Occipital lobe (tissue), 2 donors: ENCODE measurements around the gene FCN3. TPM values are rescaled to one million over a fixed set of nuclear protein-coding genes. Genes with fewer than 3 reads are reported as not detected.
A peak's percentile ranks its signal among the peaks of the same experiment; 100 is the strongest.

Experiments used
- DNase-seq: peaks from one replicate; lab custom pipeline; 2025; lab: John Stamatoyannopoulos, UW
- total RNA-seq: library from RNA; depleted of rRNA; stranded (reverse); fragments of >200 nt; gene quantifications from one replicate; pipeline ENCODE4 v1.2.3, GENCODE V29; 2014

FCN3 gene
- total RNA-seq, 1 donor from 2014 or later: not detected

GRCh38 chr1:27360159-27361043 is 14.2 kb downstream of the FCN3 start:
- DNase-seq: no peak

GRCh38 chr1:27359822-27360158 is 14.8 kb downstream of the FCN3 start:
- DNase-seq: no peak

DNA sequence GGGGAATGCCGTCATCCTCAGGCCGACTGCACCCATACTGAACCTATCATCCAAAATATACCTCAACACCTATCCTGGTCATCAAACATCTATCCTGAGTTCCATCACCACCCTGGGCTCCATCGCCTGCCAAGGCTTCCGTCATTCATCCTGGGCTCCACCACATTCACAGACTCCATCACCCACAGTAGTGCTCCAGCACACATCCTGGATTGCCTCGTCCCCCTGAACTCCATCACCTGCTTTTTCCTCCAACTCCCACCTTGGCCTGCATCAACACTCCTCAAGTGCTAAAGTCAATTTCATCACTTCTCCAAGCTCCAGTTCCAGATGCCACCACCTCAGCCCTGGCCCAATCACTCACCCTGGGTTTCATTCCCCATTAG is 15.7 kb downstream of the FCN3 start:
- DNase-seq: no peak

- no peak for DNase-seq
Observed at GRCh38 chr1:27358038-27358927, 16.3 kb downstream of the FCN3 start.

- DNase-seq: peak; percentile 23
Observed at GRCh38 chr1:27357281-27358037, 17.2 kb downstream of the FCN3 start.

- no peak for DNase-seq
Observed at GRCh38 chr1:27356619-27357280, 17.9 kb downstream of the FCN3 start.

DNA sequence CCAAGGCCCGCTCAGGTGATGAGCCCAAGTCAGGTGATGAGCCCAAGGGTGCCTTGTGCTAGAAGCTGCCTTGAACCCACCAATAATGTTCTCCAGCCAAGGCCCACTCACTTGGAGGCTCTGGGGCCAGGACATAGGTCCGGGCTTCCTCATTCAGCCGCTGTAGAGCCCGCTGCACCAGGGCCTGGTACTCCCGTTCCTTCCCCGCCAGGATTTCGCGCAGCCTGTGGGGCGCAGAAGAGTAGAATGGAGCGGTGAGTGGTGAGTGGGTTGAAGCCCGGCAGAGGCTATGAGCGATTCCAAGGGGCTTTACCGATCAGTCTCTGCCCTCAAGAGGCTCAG is 18.4 kb downstream of the FCN3 start:
- no peak for DNase-seq

GRCh38 chr1:27355683-27356082 is 18.9 kb downstream of the FCN3 start:
- DNase-seq: no peak

DNA sequence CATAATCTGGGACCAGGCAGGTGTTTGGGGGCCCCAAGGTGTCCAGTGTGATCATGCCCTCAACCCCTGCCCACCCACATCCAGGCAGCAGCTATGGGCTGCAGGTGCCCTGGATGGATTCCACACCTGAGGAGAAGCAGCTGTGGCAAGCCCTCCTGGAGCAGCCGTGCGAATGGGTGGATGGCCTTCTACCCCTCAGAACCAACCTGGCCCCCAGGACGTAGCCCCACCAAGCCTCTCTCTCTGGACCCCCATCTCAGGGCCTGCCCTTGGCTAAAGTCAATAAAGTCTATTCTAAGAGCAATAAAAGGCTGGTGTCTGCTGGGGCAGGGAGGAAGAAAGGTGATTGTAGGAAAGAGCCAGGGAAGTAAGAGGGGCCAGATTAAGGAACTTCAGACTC is 21.0 kb downstream of the FCN3 start:
- DNase-seq: no peak

GRCh38 chr1:27353166-27353565 is 21.5 kb downstream of the FCN3 start:
- DNase-seq: no peak

- DNase-seq: no peak
Observed at GRCh38 chr1:27351541-27352107, 23.0 kb downstream of the FCN3 start.

DNA sequence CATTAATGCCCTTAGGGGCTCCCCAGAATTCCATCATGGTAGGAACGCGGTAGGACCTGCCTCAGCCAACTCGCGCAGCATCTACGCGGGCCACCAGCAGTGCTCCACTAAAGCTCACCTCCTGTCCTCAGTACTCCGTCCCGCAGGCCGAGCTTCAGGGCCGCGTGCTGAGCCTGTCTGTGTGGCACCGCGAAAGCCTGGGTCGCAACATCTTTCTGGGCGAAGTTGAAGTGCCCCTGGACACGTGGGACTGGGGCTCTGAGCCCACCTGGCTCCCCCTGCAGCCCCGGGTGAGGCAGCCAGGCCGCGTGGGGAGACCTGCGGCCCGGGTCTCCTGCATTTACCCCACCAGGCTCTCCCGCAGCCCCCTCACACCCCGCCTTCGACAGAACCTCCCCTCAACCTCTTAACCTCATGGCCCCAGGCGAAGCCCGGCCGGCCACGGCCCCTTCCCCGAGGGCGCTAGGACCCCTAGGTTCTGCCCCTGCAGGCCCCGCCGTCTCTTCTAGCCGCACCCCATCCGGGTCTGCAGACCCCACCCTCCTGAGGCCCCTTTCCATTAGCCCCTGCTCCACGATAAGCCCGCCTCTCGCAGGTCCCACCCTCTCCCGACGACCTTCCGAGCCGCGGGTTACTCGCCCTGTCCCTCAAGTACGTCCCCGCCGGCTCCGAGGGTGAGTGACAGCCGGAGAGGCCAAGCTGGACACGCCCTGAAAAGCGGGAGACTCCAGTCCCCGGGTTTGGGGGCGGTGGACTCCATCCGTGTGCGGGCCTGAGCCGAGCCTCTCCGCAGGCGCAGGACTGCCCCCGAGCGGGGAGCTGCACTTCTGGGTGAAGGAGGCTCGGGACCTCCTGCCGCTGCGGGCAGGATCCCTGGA is 23.7 kb downstream of the FCN3 start:
- no peak for DNase-seq

GRCh38 chr1:27349784-27350662 is 24.6 kb downstream of the FCN3 start:
- no peak for DNase-seq

GRCh38 chr1:27348861-27349783 is 25.5 kb downstream of the FCN3 start:
- no peak for DNase-seq

- no peak for DNase-seq
Observed at GRCh38 chr1:27346991-27347624, 27.5 kb downstream of the FCN3 start.

GRCh38 chr1:27346357-27346756 is 28.3 kb downstream of the FCN3 start:
- no peak for DNase-seq

DNA sequence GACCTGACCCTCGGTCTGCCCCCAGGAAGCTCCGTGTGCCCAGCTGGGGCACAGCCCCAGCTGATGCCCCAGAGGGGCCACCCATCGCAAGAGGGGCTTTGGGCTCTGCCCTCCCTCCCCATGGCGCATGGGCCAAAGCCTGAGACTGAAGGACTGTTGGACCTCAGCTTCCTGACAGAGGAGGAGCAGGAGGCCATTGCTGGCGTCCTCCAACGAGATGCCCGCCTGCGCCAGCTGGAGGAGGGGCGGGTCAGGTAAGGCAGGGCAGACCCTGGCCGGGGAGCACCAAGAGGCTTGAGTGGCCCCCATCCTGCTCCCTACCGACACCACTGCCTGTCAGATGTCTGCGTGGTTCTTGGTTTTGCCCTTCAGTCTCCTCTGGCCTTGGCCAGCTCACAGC is 29.4 kb downstream of the FCN3 start:
- DNase-seq: no peak

GRCh38 chr1:27343639-27344025 is 31.0 kb downstream of the FCN3 start:
- no peak for DNase-seq
